GM18909 (cell line): Measurements from ENCODE around the gene CPOX.
A peak's percentile ranks its signal among the peaks of the same experiment; 100 is the strongest.
"Not testable (repeated sequence)": the region's sequence is repeated elsewhere in the genome, so short reads cannot be mapped to it uniquely, and the experiment has no call there.

Experiments
- ATAC-seq: cut with Tn5 transposase; IDR thresholded peaks from one replicate; pipeline ENCODE4 v1.9.1; 2021; ENCODE audit warnings: mild to moderate bottlenecking; ENCODE audit not compliant: unreplicated experiment, poor library complexity

The CPOX gene

DNA sequence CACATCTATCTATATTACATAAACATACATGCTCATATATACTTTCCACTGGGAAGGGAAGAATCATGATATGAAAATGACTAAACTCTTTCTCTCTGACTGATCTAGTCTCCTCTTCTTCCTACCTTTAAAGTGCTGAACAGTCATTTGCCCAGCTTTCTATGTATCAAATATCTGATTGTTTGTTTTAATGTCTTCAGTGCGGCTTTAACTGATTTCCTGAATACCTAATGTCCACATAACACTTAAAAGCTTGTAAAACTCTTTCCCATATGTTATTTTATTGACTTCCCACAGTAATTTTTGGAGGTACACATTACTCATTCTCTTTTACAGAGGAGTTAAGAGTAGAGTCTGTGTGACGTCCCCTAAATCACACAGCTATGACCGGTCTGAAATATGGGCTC lies 28.2 kb downstream of the CPOX start:
- no peak for ATAC-seq

DNA sequence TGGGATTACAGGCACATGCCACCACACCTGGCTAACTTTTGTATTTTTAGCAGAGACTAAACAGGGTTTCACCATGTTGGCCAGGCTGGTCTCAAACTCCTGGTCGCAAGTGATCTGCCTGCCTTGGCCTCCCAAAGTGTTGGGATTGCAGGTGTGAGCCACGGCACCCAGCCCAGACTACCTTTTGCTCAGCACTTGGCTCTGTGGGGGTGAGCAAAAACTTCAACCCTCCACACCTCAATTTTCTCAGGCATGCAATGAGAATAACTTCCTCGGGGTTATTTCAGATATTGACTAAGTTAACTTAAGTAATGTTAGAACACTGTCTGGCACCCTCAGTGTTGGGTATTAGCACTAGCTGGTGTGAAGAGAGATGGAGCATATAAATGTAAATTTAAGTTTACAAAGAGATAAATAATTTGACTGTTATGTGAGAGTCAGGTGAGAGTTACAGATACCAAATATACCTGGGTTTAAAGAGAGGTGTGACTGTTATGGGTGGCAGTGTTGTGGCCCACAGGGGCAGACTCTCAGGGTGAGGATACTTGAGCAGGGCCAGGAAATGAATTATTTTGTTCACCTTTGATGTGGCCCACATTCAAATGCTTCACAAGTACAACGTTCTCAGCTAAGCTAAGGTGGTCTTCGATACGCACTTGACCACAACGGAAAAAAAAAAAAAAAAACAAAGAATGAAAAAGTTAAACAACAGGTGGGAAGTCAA lies 29.0 kb downstream of the CPOX start:
- peak; percentile 22 for ATAC-seq

DNA sequence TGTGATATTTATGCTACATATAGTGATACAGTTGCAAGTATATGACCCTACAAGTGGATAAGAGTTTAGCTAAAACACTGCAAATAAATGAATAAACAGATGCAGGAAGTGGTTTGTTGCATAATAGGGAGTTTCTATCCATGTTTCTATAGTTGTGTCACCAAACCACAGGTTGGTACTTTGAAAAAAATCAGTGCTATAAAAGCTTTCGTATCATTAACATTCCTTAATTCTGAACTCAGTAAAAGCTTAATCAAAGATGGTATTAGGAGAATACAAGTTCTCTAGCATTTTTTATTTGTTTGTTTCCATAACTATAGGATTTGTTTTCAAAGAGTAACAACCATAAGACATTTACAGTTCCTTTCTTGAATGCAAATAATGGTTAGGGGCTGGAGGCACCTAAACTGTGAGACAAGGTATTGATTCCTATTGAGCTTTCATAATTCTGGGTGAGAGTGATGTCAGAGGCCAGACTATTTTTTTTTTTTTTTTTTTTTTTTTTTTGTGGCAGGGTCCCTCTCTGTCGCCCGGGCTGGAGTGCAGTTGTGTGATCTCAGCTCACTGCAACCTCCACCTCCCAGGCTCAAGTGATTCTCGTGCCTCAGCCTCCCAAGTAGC lies 29.6 kb downstream of the CPOX start:
- peak; percentile 56 for ATAC-seq

DNA sequence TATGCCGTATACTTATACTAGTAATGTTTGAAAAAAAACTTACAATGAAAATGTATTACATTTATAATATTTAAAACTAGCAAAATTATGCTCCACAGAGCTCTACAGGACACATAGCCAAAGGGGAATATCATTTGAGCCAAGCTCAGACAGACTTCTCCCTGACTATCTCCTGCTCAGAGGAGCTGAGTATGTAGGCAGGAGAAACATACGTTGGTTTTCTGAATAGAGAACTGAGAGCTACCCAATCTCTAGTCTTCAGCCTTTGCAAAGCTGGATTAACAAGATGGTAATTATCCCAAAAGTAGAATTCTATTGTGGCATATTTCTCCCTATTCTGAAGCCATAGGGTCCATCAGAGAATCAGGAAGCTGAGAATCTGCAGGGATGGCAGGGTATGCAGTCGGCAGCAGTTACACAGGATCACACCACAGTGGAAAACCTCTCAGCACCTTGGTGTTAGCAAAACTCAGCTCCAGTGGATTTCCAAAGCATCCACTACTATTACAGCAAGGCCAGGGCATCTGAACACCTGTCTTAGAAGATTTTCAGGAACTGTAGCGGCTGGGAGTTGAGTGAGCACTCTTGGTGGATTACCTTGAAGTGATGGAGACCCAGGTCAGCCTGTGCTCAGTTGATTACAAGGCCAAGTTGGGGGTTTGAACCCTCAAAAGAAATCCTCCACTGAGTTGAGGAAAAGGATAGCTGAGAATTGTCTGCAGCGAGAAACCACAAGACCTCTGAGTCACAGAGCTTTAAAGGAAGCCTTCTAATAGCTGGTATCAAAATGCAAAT lies 31.5 kb downstream of the CPOX start:
- no peak for ATAC-seq

DNA sequence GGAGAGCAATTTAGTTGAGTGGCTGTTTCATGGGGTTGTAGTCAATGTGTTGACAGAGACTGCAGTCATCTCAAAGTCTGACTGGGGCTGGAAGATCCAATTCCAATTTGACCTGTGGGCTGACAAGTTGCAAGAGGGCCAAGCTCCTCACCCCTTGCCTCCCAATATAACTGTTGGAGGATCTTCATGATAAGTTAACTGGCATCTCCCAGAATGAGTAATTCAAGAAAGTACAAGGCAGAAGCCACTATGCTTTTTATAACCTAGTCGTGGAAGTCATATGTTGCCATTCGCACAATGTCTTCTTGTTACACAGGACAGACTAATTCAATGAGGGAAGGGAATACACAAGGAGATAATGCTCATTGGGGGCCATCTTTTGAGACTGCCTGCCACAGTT lies 32.5 kb downstream of the CPOX start:
- ATAC-seq: no peak

DNA sequence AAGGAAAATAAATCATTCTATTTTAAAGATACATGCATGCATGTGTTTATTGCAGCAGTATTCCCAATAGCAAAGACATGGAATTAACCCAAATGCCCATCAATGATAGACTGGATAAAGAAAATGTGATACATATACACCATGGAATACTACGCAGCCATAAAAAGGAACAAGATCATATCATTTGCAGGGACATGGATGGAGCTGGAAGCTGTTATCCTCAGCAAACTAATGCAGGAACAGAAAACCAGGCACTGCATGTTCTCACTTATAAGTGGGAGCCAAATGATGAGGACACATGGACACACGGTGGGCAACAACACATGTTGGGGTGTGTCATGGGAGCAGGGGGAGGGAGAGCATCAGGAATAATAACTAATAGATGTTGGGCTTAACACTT lies 33.6 kb downstream of the CPOX start:
- ATAC-seq: not testable (repeated sequence)

DNA sequence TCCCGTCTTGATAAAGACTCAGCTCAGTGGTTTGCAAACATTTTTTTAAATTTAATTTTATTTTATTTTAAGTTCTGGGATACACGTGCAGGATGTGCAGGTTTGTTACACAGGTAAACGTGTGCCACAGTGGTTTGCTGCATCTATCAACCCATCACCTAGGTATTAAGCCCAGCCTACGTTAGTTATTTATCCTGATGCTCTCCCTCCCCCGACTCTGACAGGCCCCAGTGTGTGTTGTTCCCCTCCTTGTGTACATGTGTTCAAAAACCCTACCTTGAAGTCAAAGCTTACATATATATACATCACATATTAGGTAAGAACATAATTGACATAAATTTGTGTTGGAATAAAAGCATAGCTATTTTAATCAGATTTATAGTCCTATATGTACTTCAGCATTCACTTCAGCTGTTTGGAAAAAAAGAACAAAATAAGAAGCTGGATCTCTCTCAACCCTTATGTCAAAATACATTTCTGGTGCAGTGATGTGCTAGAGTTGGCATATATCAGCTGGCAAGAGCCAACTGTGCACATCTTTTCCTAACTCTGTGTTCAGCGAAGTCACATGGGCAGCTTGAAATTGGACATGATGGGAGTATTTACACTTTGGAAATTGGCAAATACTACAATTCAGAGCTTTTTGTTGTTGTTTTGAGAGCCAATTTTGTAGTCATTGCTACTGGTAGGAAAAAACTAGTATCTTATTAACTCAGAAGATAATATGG lies 35.1 kb downstream of the CPOX start:
- ATAC-seq: no peak

DNA sequence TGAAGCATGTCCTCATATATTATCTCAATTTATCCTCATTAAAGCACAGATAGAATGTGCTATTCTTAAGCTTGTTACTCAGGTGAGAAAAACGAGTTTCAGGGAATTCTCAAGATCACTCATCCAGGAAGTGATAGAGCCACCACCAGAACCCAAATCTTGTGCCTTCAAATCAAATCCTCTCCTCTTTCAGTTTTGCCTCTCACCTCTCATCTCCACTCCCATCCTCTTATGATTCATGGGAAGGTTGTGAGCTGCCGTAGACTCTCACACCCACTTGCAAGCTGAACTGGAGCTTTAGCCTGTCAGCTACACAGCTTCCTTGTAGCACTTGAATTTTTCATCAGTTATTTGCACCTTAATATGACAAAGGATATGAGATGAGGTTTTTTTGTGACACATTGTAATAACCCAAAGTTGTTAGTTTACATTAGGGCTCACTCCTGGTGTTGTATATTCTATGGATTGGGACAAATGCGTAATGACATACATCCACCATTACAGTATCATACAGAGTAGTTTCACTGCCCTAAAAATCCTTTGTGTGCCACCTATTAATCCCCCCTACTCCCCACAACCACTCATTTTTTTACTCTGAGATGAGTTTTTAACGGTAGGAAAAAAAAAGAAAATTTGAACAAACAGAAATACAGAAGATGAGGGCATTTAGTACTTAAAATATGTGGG lies 35.9 kb downstream of the CPOX start:
- ATAC-seq: no peak

DNA sequence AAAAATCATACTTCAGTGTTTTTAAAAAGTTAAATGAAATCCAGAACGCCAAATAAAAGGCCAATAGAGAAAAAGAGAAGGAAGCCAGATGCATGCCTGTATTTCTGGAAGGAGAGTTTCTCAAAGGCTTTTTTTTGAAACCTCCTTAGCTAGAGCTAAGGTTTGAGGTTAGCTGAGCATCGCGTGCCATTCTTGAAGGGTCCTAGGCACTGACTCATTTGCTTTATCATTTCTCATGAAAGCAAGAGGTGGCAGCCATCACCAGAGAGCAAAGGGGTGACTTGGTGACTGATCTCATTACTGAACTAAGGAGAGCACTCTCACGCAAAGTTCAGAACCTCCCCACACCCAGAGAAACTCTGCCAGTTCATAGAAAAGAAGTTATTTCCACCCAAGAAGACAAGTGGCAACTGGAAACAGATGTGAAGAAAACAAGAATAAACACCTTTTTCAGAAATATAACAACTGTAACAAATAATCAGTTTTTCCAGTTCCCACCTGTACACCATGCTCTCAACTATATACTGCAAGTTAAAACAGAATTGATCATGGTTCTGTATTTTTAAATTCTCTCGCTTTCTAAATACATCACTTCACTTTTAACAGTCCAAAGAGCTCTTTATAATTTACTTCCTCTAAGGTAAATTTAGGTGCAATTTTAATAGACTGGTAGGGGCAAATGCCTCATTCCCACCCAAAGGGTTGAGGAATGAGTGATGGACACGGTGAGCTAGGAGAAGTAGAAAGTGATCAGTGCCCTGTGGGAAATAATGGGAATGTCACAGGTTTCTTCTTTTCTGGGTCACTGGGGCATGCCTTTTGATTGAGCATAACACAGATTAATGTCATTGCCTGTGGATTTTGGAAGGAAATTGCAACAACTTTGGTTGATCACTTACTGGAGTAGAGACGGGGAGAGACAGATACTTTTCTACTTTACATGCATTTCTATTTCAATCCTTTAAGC lies 37.0 kb downstream of the CPOX start:
- ATAC-seq: peak; percentile 82

DNA sequence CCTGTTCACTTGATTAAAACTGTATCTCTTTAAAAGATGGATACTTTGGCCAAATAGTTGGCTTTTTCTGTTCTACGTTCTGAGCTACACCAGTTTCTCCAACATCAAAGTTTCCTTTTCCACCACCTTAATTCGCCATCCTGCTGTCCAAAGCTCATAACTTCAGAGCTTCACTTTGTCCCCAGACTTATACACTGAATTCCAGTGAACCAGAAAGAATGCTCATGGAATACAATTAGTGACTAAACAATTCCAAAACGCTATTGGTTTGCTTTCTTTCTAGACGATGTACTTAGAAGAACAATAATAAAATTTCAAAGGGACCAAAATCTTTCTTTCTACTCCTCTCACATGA lies 38.4 kb downstream of the CPOX start:
- no peak for ATAC-seq

DNA sequence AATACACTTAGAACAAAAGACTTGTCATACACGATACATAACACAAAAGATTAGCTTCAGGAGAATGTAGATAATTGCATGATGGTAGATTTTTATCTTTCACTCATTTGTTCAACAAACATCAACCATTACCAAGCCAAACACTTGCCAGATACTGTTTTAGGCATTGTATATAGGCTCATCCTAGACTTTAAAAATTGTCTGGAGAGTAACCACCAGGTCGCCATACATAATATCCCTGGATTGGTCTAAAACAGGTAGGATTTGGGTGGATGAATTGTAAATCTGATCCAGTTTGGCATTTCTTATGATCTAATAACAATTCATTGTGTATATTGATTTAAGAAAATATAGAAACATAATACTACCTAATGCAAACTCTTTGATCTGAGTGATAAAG lies 38.8 kb downstream of the CPOX start:
- ATAC-seq: no peak

DNA sequence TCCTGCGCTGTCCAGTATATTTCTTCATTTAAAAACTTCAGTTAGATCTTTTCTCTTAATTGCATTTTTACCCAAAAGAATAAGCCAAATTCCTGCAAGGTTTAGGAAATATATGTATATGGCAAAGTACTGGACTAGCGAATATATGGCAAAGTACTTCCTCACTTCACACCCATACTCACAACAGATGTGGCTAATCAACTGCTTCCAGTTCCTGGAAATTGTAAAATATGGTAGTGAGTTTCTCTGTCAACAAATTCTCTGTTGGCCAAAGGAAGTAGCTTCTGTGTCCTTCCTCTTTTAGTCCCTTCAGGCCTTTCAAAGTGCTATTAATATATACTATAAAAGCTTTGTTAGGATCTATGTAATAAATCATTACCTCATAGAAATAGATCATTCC lies 39.7 kb downstream of the CPOX start:
- no peak for ATAC-seq

DNA sequence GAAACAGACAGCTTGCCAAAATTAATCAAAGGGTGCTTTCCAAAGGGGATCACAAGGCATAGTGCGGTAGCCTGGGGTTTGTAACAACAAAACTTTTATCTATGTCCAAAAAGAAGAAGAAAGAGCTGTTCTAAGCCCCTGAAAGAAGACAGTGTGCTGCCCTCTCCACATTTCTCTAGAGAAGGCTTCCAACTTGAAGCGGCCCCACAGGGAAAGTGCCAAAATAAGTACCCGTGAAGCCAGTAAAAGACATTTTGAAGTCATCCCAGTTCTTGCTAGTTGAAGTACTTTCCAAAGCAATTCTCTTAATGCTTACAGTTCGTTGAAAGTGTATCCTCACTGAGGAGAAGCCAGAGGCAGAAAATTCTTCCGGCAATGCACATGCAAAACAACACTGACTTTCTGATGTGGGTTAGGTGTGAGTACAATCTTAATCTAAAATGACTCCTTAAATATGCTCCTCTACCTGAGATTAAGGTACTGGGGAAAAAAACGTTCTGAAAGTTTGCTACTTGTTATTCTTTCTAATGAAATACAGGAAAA lies 40.3 kb downstream of the CPOX start:
- ATAC-seq: no peak

DNA sequence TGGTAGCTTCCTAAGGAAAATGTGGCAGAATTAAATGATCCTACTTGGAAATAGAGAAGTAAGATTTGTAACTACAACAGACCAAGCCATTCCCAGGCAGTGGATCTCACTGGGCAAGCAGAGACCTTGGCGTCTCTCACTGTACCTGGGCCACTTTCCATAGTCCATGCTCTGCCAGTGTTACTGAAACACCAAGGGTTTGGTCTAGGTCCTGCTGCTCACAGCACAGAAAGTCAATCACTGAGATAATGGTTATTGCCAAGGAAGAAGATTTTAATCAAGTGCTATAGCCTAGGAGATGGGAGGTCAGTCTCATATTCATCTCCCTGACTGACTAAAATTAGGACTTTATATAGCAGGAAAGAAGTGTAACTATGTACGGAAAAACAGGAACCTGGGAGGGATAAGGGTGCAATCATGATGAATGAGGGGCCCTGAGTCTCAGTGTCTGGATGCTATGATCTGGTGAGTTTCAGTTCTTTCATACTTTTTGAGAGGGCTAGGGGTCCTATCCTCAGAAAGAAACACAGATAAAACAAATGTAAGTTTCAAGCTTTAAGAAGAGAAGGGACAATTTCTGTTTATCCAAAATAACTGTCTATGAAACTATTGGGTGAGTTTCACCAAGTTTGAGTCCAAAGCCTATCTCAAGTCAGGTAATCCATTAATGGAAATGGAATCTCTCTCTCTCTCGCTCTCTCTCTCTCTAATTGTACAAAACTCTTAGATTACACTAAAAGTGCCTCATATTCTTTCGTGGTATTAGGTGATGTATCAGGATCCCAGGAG lies 41.0 kb downstream of the CPOX start:
- ATAC-seq: no peak

DNA sequence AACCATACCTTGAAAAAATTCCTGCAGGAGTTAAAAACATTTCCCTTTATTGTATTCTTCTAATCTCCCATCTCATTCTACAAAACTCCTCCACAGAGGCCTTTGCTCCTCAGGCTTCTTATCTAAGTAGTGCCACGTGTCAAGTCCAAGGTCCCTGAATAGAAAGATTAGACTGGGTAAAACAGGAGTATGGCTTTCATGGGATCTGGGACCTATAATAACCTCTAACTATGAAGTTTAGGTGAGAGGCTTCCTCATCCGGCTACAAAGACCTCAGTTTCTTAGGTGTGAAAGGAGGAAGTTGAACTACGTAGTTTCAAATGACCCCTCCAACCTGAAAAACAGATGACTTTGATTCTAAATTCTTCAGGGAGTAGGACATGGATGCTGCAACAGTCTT lies 41.7 kb downstream of the CPOX start:
- ATAC-seq: no peak

DNA sequence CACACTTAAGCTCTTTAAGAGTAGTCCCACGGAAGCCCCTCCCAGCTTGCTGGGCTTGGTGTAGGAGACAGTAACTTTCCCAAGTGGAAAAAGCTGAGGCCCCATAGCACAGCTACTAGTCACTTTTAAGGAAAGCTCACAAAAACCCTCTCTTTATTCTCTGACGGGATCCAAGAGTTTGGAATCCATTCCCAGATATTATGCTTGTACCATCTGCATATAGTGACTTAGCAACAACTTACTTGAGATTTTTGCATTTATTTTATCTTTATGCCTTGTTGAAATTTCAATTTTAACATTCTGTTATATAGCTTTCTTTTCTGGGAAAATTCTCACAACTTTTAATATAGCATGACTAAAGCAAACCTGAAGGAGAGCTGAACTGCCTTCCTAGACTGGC lies 42.2 kb downstream of the CPOX start:
- ATAC-seq: no peak

DNA sequence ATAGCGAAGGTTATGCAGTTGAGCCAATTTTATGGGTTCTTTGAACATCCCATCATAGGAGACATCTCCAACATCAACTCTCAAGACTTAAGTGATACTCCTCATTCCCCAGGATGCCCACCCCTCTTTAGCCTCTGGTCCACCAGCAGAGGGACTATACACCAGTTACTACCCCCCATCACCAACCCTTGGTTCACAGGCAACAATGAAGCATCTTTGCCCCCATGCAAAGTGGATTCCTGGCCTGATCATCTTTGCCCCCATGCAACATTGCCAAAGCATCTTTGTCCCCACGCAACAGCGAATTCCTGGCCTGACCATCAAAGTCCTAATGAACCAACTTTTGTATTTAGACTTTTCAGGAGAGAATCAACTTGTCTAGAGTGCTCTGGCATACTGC lies 42.6 kb downstream of the CPOX start:
- ATAC-seq: no peak

DNA sequence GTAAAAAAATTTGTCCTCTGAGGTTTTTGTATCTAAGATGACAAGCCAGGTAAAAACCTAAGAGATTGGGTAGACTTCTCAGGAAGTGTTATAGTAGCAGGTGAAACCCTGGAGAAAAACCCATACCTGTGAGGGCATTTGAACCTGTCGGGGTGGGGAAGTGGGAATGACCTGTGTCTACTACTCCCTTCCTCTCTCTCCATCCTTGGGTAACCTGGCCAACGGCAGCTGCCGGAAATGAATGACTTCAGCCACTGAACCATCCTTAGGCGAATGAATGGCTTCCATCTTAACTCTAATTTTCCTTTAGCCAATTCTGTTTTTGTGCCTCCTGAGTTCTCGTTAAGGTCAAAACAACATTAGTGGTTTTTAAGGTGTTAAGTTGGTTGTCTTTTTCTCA lies 44.9 kb downstream of the CPOX start:
- no peak for ATAC-seq
